Endodermal cell (in vitro differentiated cells): Measurements from ENCODE around the gene PI4KB. TPM values are rescaled to one million over a fixed set of nuclear protein-coding genes. Genes with fewer than 3 reads are reported as not detected.

Source experiments
- DNase-seq: peaks from one replicate; pipeline ENCODE4 v3.0.0-alpha.2; 2017
- H3K27ac ChIP-seq: 2 replicates; pipeline ENCODE4 v1.5.1; 2013; ENCODE audit warnings: mild to moderate bottlenecking, low read depth, low read length, moderate library complexity
- H3K27me3 ChIP-seq: 2 replicates; pipeline ENCODE4 v1.6.1; 2013; ENCODE audit warnings: mild to moderate bottlenecking, low read length, moderate library complexity; ENCODE audit not compliant: insufficient read depth, control insufficient read depth, poor library complexity, severe bottlenecking
- H3K36me3 ChIP-seq: 2 replicates; pipeline ENCODE4 v1.7.0; 2013; ENCODE audit warnings: mild to moderate bottlenecking, low read length, moderate library complexity; ENCODE audit not compliant: control insufficient read depth, insufficient read depth
- H3K4me1 ChIP-seq: one replicate; pipeline ENCODE4 v1.7.0; 2013; ENCODE audit warnings: low read length; ENCODE audit not compliant: control insufficient read depth, insufficient read depth
- H3K4me3 ChIP-seq: 2 replicates; pipeline ENCODE4 v1.5.1; 2013; ENCODE audit warnings: mild to moderate bottlenecking, low read length, moderate library complexity
- H3K9ac ChIP-seq: 2 replicates; pipeline ENCODE4 v1.6.1; 2013; ENCODE audit warnings: mild to moderate bottlenecking, low read length, moderate library complexity; ENCODE audit not compliant: poor library complexity, severe bottlenecking; ENCODE audit errors: extremely low read depth
- H3K9me3 ChIP-seq: 2 replicates; pipeline ENCODE4 v1.6.1; 2013; ENCODE audit warnings: mild to moderate bottlenecking, low read length, moderate library complexity; ENCODE audit not compliant: control insufficient read depth
- H3K27ac Mint-ChIP-seq: 2 replicates; pipeline ENCODE4 v1.8.0; 2020; ENCODE audit warnings: mixed read lengths
- H3K27me3 Mint-ChIP-seq: 2 replicates; pipeline ENCODE4 v1.8.0; 2021; ENCODE audit warnings: mild to moderate bottlenecking, mixed read lengths; ENCODE audit not compliant: insufficient read depth
- H3K36me3 Mint-ChIP-seq: 2 replicates; pipeline ENCODE4 v1.8.0; 2020; ENCODE audit warnings: low read depth, mixed read lengths
- H3K4me1 Mint-ChIP-seq: 2 replicates; pipeline ENCODE4 v1.8.0; 2020; ENCODE audit warnings: mixed read lengths
- H3K4me3 Mint-ChIP-seq: 2 replicates; pipeline ENCODE4 v1.8.0; 2020; ENCODE audit warnings: mild to moderate bottlenecking, moderate library complexity, mixed read lengths
- H3K9me3 Mint-ChIP-seq: 2 replicates; pipeline ENCODE4 v1.8.0; 2020; ENCODE audit warnings: mild to moderate bottlenecking, mixed read lengths
- CTCF ChIP-seq: fragments of 200-600 bp; sonication (generic); conservative IDR thresholded peaks from 2 replicates; pipeline ENCODE4 v1.5.0; 2021; ENCODE audit warnings: antibody characterized with exemption, mild to moderate bottlenecking
- WGBS, 2 experiments: methylation state at CpG; one replicate each; pipeline versions ENCODE4 v1.1.5 to v1.1.7; 2013; ENCODE audit warnings: missing lambda C conversion rate in 2 of 2, mixed read lengths in 1 of 2; ENCODE audit not compliant: insufficient coverage in 1 of 2, insufficient read length in 1 of 2; 5-methylcytosine and 5-hydroxymethylcytosine counted together
- total RNA-seq, 2 donors: library from RNA; stranded (reverse); fragmentation: NEBNext Ultra II Directional in 1 of 2; extraction: Animal tissue kit (Norgen Biotek cat#: 25700) in 1 of 2; gene quantifications; 2 replicates in 1 of 2; 3 replicates in 1 of 2; pipeline ENCODE4 v1.2.1, GENCODE V29; 2021

Gene PI4KB
- total RNA-seq, 2 donors from 2014 or later = 34.3 to 37.5 TPM

- no peaks in the 10 kb centered on the region for H3K27me3 Mint-ChIP-seq
These were observed 71.8 kb downstream of the PI4KB start for GRCh38 chr1:151255381-151255780.

GRCh38 chr1:151254217-151255213, 72.7 kb downstream of the PI4KB start, which contains the start of gene PSMD4:
Gene PSMD4 (plus strand): TSS chr1:151254734. CDS start chr1:151254783, 49 bp downstream.
- peaks cover 8% of the 10 kb centered on the region for H3K4me1 Mint-ChIP-seq
- Histone ChIP-seq H3K27ac (peak within 1 kb of the TSS; percentile 72), H3K4me1 (no peaks in the 10 kb centered on the region), H3K9me3 (no peaks in the 10 kb centered on the region), H3K4me3 (peak within 1 kb of the TSS; percentile 94), H3K36me3 (peaks cover 14% of the 10 kb centered on the region), H3K27me3 (no peaks in the 10 kb centered on the region), H3K9ac (peak within 1 kb of the TSS; percentile 87)
- DNase-seq = peak; percentile 98
- 32 to 37% methylated on average over 34 to 56 of the region's 56 CpGs for WGBS, 2 experiments
- H3K36me3 Mint-ChIP-seq = peaks cover 9% of the 10 kb centered on the region
- peak; percentile 35 for TF ChIP-seq CTCF
- H3K27ac Mint-ChIP-seq = peak within 1 kb of the TSS; percentile 99
- H3K27me3 Mint-ChIP-seq = no peaks in the 10 kb centered on the region
- peaks cover 4% of the 10 kb centered on the region for H3K9me3 Mint-ChIP-seq
- H3K4me3 Mint-ChIP-seq = peak within 1 kb of the TSS; percentile 79

More at GRCh38 chr1:151255381-151255780, 71.8 kb downstream of the PI4KB start:
- no peaks in the 10 kb centered on the region for H3K9me3 ChIP-seq
- no peaks in the 10 kb centered on the region for H3K4me1 ChIP-seq
- 60% methylated on average over 10 of the region's 10 CpGs for WGBS, 2 experiments
- TF ChIP-seq CTCF = no peak
- H3K27ac ChIP-seq = no peak overlapping the region
- H3K4me1 Mint-ChIP-seq = peaks cover 8% of the 10 kb centered on the region
- H3K27ac Mint-ChIP-seq = peak overlapping the region; percentile 99
- peaks cover 5% of the 10 kb centered on the region for H3K36me3 ChIP-seq
- DNase-seq = no peak
- H3K4me3 ChIP-seq = peak overlapping the region; percentile 94
- peak overlapping the region; percentile 87 for H3K9ac ChIP-seq
- peaks cover 9% of the 10 kb centered on the region for H3K36me3 Mint-ChIP-seq
- H3K27me3 ChIP-seq = no peaks in the 10 kb centered on the region
- peak overlapping the region; percentile 79 for H3K4me3 Mint-ChIP-seq
- peaks cover 4% of the 10 kb centered on the region for H3K9me3 Mint-ChIP-seq

- Histone ChIP-seq H3K27me3 (no peaks in the 10 kb centered on the region), H3K4me3 (no peak overlapping the region), H3K27ac (no peak overlapping the region), H3K9me3 (no peaks in the 10 kb centered on the region), H3K4me1 (no peaks in the 10 kb centered on the region), H3K9ac (no peak overlapping the region), H3K36me3 (peaks cover 38% of the 10 kb centered on the region)
- peaks cover 8% of the 10 kb centered on the region for H3K4me1 Mint-ChIP-seq
- no peak overlapping the region for H3K4me3 Mint-ChIP-seq
- no peak overlapping the region for H3K27ac Mint-ChIP-seq
- peak; percentile 75 for DNase-seq
- TF ChIP-seq CTCF = peak; percentile 95
- H3K27me3 Mint-ChIP-seq = no peaks in the 10 kb centered on the region
- peaks cover 28% of the 10 kb centered on the region for H3K36me3 Mint-ChIP-seq
- peaks cover 4% of the 10 kb centered on the region for H3K9me3 Mint-ChIP-seq
- WGBS, 2 experiments = 87 to 92% methylated on average over 12 to 14 of the region's 16 CpGs
These were observed 75.4 kb downstream of the PI4KB start for GRCh38 chr1:151251656-151252470.
